ENCODE results near the gene THSD7B.

THSD7B gene

GRCh38 chr2:137232076-137232475, 466.7 kb downstream of the THSD7B start:
- no peak for TF ChIP-seq CTCF (IDR thresholded peaks at IDR 0.05; ENCODE audit: control insufficient read depth, extremely low read depth, insufficient read depth)
- H3K4me3 ChIP-seq (ENCODE audit: low read depth, low read length): no peak overlapping the region
- no peak for DNase-seq (ENCODE audit: low read depth)

- H3K4me3 ChIP-seq (ENCODE audit: low read depth, low read length): no peak overlapping the region
- no peak for TF ChIP-seq CTCF (IDR thresholded peaks at IDR 0.05; ENCODE audit: control insufficient read depth, extremely low read depth, insufficient read depth)
- DNase-seq (ENCODE audit: low read depth): no peak
These were observed 467.7 kb downstream of the THSD7B start for GRCh38 chr2:137233091-137233490.

- DNase-seq (ENCODE audit: low read depth): no peak
- no peak overlapping the region for H3K4me3 ChIP-seq (ENCODE audit: low read depth, low read length)
- TF ChIP-seq CTCF (IDR thresholded peaks at IDR 0.05; ENCODE audit: control insufficient read depth, extremely low read depth, insufficient read depth): no peak
These were observed 471.7 kb downstream of the THSD7B start for GRCh38 chr2:137237055-137237454.

GRCh38 chr2:137238065-137238464, 472.7 kb downstream of the THSD7B start:
- DNase-seq (ENCODE audit: low read depth): no peak
- H3K4me3 ChIP-seq (ENCODE audit: low read depth, low read length): no peak overlapping the region

GRCh38 chr2:137249463-137250130, 484.3 kb downstream of the THSD7B start:
- no peak overlapping the region for H3K4me3 ChIP-seq (ENCODE audit: low read depth, low read length)
- no peak for DNase-seq (ENCODE audit: low read depth)
- TF ChIP-seq CTCF (IDR thresholded peaks at IDR 0.05; ENCODE audit: control insufficient read depth, extremely low read depth, insufficient read depth): no peak

More at GRCh38 chr2:137238065-137238464, 472.7 kb downstream of the THSD7B start:
- TF ChIP-seq CTCF (IDR thresholded peaks at IDR 0.05; ENCODE audit: control insufficient read depth, extremely low read depth, insufficient read depth): no peak

- H3K4me3 ChIP-seq (ENCODE audit: low read depth, low read length): no peak overlapping the region
- TF ChIP-seq CTCF (IDR thresholded peaks at IDR 0.05; ENCODE audit: control insufficient read depth, extremely low read depth, insufficient read depth): no peak
- no peak for DNase-seq (ENCODE audit: low read depth)
These were observed 485.1 kb downstream of the THSD7B start for GRCh38 chr2:137250401-137250800.

GRCh38 chr2:137251045-137251444, 485.7 kb downstream of the THSD7B start:
- TF ChIP-seq CTCF (IDR thresholded peaks at IDR 0.05; ENCODE audit: control insufficient read depth, extremely low read depth, insufficient read depth): no peak
- DNase-seq (ENCODE audit: low read depth): no peak
- H3K4me3 ChIP-seq (ENCODE audit: low read depth, low read length): no peak overlapping the region

All from LNCaP clone FGC (cell line).